Kidney epithelial cell (primary cell): Measurements from ENCODE around the gene ATP8A2. TPM values are rescaled to one million over a fixed set of nuclear protein-coding genes. Genes with fewer than 3 reads are reported as not detected.
A peak's percentile ranks its signal among the peaks of the same experiment; 100 is the strongest.

ENCODE experiments used
- DNase-seq: peaks from one replicate; pipeline ENCODE4 v3.0.0-alpha.2; 2010; ENCODE audit warnings: low read depth
- H3K27me3 ChIP-seq: 2 replicates; pipeline ENCODE4 v1.6.0; 2011; ENCODE audit warnings: low read length; ENCODE audit not compliant: control insufficient read depth, insufficient read depth
- H3K36me3 ChIP-seq: 2 replicates; pipeline ENCODE4 v1.5.1; 2011; ENCODE audit warnings: low read length; ENCODE audit not compliant: control insufficient read depth, insufficient read depth
- H3K4me3 ChIP-seq: 2 replicates; pipeline ENCODE4 v1.5.1; 2011; ENCODE audit warnings: low read depth, mild to moderate bottlenecking, control low read depth, low read length
- CTCF ChIP-seq: IDR thresholded peaks from 2 replicates; pipeline ENCODE4 v1.5.1; 2011; ENCODE audit warnings: mild to moderate bottlenecking, moderate library complexity, low read length, control low read depth, inconsistent platforms; ENCODE audit not compliant: insufficient read depth, poor library complexity, severe bottlenecking
- total RNA-seq: library from RNA; depleted of rRNA; stranded (reverse); fragments of >200 nt; gene quantifications from 2 replicates; pipeline ENCODE4 v1.2.3, GENCODE V29; 2015

The ATP8A2 gene
- total RNA-seq, 1 donor from 2014 or later, result 3.8 TPM

GRCh38 chr13:25394402-25395060 is 22.8 kb downstream of the ATP8A2 start:
- Histone ChIP-seq H3K4me3 (no peak overlapping the region), H3K27me3 (no peaks in the 10 kb centered on the region), H3K36me3 (no peaks in the 10 kb centered on the region)
- TF ChIP-seq CTCF, result no peak
- DNase-seq, result no peak

GRCh38 chr13:25397763-25398162 is 26.0 kb downstream of the ATP8A2 start:
- no peak for DNase-seq
- H3K4me3 ChIP-seq, result no peak overlapping the region
- no peaks in the 10 kb centered on the region for H3K27me3 ChIP-seq
- H3K36me3 ChIP-seq, result no peaks in the 10 kb centered on the region
- no peak for TF ChIP-seq CTCF

- DNase-seq, result no peak
- Histone ChIP-seq H3K36me3 (no peaks in the 10 kb centered on the region), H3K4me3 (no peak overlapping the region), H3K27me3 (no peaks in the 10 kb centered on the region)
- TF ChIP-seq CTCF, result no peak
Observed at GRCh38 chr13:25400925-25401324, 29.2 kb downstream of the ATP8A2 start.

- no peak for TF ChIP-seq CTCF
- Histone ChIP-seq H3K4me3 (no peak overlapping the region), H3K36me3 (no peaks in the 10 kb centered on the region), H3K27me3 (no peaks in the 10 kb centered on the region)
- no peak for DNase-seq
Observed at GRCh38 chr13:25401958-25402357, 30.2 kb downstream of the ATP8A2 start.

GRCh38 chr13:25406377-25406776 is 34.6 kb downstream of the ATP8A2 start:
- TF ChIP-seq CTCF, result peak; percentile 20
- Histone ChIP-seq H3K4me3 (no peak overlapping the region), H3K27me3 (no peaks in the 10 kb centered on the region), H3K36me3 (no peaks in the 10 kb centered on the region)
- no peak for DNase-seq

- Histone ChIP-seq H3K36me3 (no peaks in the 10 kb centered on the region), H3K4me3 (no peak overlapping the region), H3K27me3 (no peaks in the 10 kb centered on the region)
- TF ChIP-seq CTCF, result no peak
- DNase-seq, result no peak
Observed at GRCh38 chr13:25409938-25410337, 38.2 kb downstream of the ATP8A2 start.
